Activated T-cell treated with anti-CD3 and anti-CD28 coated beads, Interleukin-2, amount 50 U/mL, for 1 hour (primary cell): ENCODE measurements around the gene NBAS.
"Not testable (repeated sequence)": the region's sequence is repeated elsewhere in the genome, so short reads cannot be mapped to it uniquely, and the experiment has no call there.

Source experiments
- DNase-seq: peaks from one replicate; pipeline ENCODE4 v3.0.0-alpha.2; 2020

NBAS gene

GRCh38 chr2:15520346-15520745 is 40.8 kb downstream of the NBAS start:
- DNase-seq: no peak

GRCh38 chr2:15518759-15519158 is 42.4 kb downstream of the NBAS start:
- DNase-seq: not testable (repeated sequence)

- DNase-seq: no peak
Measured at GRCh38 chr2:15517793-15518192, 43.3 kb downstream of the NBAS start.

- DNase-seq: no peak
Measured at GRCh38 chr2:15511686-15512085, 49.4 kb downstream of the NBAS start.

GRCh38 chr2:15510552-15510951 is 50.6 kb downstream of the NBAS start:
- no peak for DNase-seq

GRCh38 chr2:15510131-15510530 is 51.0 kb downstream of the NBAS start:
- DNase-seq: no peak

GRCh38 chr2:15507697-15508096 is 53.4 kb downstream of the NBAS start:
- no peak for DNase-seq

GRCh38 chr2:15507061-15507460 is 54.1 kb downstream of the NBAS start:
- no peak for DNase-seq

GRCh38 chr2:15506229-15506819 is 54.8 kb downstream of the NBAS start:
- no peak for DNase-seq

GRCh38 chr2:15504882-15505663 is 56.1 kb downstream of the NBAS start:
- no peak for DNase-seq

GRCh38 chr2:15499251-15499650 is 61.9 kb downstream of the NBAS start:
- DNase-seq: not testable (repeated sequence)

- no peak for DNase-seq
Measured at GRCh38 chr2:15498554-15498953, 62.6 kb downstream of the NBAS start.

GRCh38 chr2:15494877-15495276 is 66.3 kb downstream of the NBAS start:
- DNase-seq: no peak

- DNase-seq: no peak
Measured at GRCh38 chr2:15492773-15493325, 68.3 kb downstream of the NBAS start.

- no peak for DNase-seq
Measured at GRCh38 chr2:15486770-15487169, 74.4 kb downstream of the NBAS start.

GRCh38 chr2:15485949-15486348 is 75.2 kb downstream of the NBAS start:
- DNase-seq: no peak

GRCh38 chr2:15481000-15481399 is 80.1 kb downstream of the NBAS start:
- DNase-seq: no peak

GRCh38 chr2:15480552-15480951 is 80.6 kb downstream of the NBAS start:
- DNase-seq: no peak

- DNase-seq: no peak
Measured at GRCh38 chr2:15472876-15473275, 88.3 kb downstream of the NBAS start.

GRCh38 chr2:15472133-15472532 is 89.0 kb downstream of the NBAS start:
- no peak for DNase-seq

- DNase-seq: no peak
Measured at GRCh38 chr2:15471606-15472005, 89.5 kb downstream of the NBAS start.

- no peak for DNase-seq
Measured at GRCh38 chr2:15460112-15460620, 101.0 kb downstream of the NBAS start.

- DNase-seq: no peak
Measured at GRCh38 chr2:15458277-15458676, 102.9 kb downstream of the NBAS start.

GRCh38 chr2:15457868-15458267 is 103.3 kb downstream of the NBAS start:
- DNase-seq: no peak
